DOHH2 (cell line): ENCODE measurements around the gene PITRM1.

Experiments
- EZH2phosphoT487 ChIP-seq: fragments of 200-600 bp; sonication (generic); IDR thresholded peaks from 2 replicates; pipeline ENCODE4 v1.6.1; 2017; ENCODE audit warnings: borderline replicate concordance, mild to moderate bottlenecking, antibody characterized with exemption, low read length, moderate library complexity, mixed read lengths
- TF ChIP-seq, protein P1 (sequence below): fragments of 200-600 bp; sonication (generic); IDR thresholded peaks from one replicate; pipeline ENCODE4 v1.5.1; 2014; ENCODE audit warnings: antibody characterized with exemption, mild to moderate bottlenecking, low read depth, low read length; ENCODE audit not compliant: poor library complexity, severe bottlenecking

DNA sequence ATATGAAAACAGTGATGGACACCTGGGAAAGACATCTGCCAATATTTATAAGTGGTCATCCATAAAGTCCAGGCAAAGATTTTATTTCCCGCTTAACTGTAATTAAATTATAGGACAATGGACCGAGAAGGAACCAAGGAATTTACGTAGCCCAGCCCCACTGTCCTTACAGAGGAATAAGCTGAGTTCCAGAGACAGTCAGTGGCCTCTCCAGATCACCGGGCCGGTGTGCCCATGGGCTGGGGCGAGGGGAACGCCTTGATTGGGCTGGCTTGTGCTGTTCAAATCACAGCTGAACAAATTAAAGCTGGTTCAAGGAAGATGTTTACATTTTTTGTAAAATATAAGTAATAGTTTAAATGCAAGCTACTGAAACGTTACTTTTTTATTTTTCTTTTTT is 64.5 kb downstream of the PITRM1 start:
- TF ChIP-seq, protein P1, sequence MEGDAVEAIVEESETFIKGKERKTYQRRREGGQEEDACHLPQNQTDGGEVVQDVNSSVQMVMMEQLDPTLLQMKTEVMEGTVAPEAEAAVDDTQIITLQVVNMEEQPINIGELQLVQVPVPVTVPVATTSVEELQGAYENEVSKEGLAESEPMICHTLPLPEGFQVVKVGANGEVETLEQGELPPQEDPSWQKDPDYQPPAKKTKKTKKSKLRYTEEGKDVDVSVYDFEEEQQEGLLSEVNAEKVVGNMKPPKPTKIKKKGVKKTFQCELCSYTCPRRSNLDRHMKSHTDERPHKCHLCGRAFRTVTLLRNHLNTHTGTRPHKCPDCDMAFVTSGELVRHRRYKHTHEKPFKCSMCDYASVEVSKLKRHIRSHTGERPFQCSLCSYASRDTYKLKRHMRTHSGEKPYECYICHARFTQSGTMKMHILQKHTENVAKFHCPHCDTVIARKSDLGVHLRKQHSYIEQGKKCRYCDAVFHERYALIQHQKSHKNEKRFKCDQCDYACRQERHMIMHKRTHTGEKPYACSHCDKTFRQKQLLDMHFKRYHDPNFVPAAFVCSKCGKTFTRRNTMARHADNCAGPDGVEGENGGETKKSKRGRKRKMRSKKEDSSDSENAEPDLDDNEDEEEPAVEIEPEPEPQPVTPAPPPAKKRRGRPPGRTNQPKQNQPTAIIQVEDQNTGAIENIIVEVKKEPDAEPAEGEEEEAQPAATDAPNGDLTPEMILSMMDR, result no peak
- no peak for TF ChIP-seq EZH2phosphoT487
